SKM-1 treated with dmso at 0.1 percent for 144 hours (cell line): ENCODE data around the gene AKAP8L.

Experiments
- DNase-seq: peaks from one replicate; lab custom pipeline; 2025; ENCODE audit not compliant: unreplicated experiment; lab: John Stamatoyannopoulos, UW

Gene AKAP8L, protein sequence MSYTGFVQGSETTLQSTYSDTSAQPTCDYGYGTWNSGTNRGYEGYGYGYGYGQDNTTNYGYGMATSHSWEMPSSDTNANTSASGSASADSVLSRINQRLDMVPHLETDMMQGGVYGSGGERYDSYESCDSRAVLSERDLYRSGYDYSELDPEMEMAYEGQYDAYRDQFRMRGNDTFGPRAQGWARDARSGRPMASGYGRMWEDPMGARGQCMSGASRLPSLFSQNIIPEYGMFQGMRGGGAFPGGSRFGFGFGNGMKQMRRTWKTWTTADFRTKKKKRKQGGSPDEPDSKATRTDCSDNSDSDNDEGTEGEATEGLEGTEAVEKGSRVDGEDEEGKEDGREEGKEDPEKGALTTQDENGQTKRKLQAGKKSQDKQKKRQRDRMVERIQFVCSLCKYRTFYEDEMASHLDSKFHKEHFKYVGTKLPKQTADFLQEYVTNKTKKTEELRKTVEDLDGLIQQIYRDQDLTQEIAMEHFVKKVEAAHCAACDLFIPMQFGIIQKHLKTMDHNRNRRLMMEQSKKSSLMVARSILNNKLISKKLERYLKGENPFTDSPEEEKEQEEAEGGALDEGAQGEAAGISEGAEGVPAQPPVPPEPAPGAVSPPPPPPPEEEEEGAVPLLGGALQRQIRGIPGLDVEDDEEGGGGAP

DNA sequence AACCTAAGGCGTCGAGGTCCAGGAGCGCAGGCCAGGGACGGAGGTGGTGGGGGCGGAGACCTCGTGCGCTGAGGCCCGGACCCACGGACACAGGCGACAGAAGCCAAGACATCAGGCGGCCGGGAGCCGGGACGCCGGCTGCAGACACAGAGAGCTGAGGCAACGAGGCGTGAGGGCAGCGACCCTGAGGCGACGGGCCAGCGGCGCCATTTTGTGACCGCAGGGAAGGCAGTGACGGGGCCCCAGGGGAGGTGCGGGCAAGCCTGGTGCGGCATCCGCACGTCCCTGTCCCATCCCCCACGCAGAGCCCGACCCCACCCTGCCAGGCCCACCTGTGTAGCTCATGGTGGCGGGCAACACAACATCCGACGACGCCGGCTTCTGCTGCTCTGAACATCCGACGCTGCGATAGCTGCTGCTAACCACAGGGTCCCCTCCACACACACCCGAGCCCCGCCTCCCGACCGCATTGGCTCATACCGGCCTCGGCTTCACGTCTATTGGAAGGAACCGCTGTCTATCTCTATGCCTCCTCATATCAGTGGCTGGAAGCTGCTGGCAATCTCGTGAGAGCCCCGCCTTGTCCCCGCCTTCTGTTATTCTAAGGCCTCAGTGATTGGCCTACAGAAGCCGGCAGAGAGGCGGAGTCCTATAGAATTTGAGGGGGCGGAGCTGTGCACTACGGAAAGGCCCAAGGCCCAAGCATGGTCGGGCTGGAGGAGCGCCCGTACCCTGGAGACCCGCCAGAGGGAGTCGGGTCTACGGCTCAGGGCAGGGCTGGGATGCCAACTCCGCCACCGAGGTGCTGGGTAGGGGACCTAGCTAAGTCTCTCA lies at the start of gene AKAP8L:
TSS of gene AKAP8L (minus strand) at position 410 of the 834 bp plus-strand sequence. CDS start at position 345, 65 bp downstream.
- DNase-seq: peak; percentile 100

DNA sequence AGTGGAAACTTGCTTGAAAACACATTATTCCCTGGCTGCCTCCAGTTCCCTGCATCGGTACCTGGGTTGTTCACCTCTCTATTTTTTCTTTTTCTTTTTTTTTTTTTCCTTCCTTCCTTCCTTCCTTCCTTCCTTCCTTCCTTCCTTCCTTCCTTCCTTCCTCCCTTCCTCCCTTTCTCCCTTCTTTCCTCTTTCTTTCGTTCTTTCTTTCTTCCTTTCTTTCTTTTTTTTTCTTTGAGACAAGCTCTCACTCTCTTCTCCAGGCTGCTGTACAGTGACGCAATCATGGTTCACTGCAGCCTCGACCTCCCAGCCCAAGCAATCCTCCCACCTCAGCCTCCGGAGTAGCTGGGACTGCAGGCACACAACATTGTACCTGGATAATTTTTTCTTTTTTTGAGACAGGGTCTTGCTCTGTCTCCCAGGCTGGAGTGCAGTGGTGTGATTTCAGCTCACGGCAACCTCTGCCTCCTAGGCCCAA lies 49.0 kb upstream of the AKAP8L start:
- no peak for DNase-seq

DNA sequence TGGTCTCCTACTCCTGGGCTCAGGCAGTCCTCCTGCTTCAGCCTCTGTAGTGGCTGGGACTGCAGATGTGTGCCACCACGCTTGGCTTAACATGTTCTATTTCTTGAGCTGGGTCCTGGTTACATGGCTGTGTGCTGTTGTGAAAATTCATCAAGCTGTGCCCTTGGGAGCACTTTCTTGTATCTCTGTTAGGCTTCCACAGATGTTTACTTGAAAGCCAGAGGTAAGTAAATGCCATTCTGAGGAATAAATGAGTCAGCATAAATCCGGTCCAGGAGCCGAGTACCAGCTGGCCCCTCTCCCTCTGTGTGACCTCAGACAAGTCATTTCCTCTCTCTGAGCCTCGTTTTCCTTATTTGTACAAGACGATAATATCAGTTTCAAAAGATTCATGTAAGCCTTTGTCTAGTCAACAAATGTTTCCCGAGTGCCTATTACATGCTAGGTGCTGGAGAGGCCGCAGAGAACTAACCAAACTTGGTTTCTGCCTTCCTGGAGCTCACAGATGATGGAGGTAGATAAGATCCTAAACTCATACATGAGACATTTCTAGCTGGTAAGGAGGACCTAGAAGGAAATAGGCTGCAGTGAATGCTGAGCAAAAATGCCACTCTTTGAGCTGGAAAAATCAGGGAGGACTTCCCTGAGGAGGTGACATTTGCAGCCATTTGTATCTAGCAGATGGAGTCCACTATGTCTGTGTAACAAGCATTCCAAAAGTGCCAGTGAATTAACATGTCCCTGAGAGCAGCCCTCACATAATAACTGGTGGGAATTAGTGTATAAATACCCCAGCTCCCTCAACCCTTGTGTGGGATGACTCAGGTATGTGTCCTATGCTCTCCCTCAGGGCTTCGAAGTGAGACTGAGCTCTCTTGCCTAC lies 48.3 kb upstream of the AKAP8L start:
- DNase-seq: peak; percentile 37

DNA sequence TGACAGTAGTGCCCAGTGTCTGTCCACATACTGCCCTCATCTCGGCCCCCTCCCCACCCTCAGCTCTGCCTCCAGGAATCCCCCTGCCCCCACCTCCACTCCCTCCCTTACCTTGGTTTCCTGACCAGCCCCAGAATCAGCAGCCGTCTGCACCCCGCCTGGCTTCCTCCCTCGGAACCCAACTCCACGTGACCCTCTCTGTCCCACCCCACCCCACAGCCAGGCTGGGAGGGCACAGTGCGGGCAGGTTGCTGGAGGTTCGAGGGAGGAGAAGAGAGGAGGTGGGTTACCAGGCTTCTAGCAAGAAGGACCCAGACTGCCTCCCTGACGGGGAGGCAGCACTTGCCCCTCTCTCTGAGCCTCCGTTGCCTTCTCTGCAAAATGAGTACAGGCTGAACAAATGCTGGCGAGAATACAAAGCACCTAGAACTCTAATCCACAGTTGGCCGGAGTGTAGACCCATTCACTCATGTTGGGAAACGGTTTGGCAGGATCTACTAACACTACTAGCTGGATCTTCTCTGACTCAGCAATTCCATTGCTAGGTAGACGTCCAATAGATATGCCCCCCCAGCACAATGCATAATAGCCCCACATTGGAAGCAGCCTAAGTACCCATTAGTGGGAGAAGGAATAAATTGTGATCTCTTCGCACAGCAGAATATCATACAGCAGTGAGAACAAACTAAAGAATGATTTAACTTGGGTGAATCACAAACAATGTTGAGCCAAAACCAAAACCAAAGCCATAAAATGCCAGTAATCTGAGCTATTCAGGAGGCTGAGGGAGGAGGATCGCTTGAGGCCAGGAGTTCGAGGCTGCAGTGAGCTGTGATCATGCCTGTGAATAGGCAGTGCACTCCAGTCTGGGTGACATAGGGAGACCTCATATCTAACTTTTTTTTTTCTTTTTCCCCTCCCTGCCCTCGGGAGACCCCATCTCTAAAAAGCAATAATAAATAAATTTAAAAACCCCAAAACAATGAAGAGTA lies 45.9 kb upstream of the AKAP8L start, which contains the start of gene RASAL3:
TSS of gene RASAL3 (minus strand) at position 151 of the 992 bp plus-strand sequence. CDS start 186 bp downstream, outside the sequence.
- DNase-seq: peak; percentile 54

DNA sequence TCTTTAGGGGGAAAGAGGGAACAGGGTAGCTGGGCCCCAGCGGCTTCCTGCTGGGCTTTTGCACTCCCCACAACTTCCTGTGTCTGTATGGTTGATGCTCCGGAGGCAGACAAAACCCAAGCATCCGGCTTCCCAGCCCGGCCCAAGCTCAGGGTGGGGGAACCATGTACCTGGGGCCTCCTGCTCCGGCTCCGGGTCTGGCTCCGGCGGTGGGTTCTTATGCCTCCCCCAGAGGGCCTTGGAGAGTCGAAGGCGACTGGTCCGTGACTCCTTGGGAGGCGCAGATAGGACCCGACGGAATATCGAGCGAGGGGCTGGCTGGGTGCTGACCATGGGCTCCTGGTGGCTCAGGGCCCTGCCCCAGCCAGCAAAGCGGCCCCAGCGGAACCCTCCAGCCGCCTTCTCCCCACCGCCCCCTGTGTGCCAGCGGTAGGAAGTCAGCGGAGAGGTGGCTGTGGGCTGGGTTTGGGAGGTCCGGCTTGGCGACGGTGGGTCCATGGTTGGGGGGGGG lies 45.1 kb upstream of the AKAP8L start:
- DNase-seq: peak; percentile 70

DNA sequence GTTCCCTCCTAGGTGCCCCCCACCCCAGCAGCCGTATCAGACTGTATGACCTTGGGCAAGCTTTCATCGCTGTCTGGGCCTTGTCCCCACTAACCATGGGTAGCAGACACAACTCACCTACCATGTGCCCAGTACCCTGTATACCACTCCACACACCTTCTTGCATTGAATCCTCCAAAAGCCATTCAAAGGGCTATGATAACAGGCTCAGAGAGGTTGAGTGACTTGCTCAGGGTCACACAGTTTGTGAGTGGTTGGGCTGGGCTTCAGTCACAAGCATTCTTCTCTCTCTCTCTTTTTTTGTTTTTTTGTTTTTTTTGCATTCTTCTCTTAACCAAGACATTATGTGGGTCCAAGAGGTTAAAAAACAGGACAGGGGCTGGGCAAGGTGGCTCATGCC lies 42.9 kb upstream of the AKAP8L start:
- DNase-seq: no peak

DNA sequence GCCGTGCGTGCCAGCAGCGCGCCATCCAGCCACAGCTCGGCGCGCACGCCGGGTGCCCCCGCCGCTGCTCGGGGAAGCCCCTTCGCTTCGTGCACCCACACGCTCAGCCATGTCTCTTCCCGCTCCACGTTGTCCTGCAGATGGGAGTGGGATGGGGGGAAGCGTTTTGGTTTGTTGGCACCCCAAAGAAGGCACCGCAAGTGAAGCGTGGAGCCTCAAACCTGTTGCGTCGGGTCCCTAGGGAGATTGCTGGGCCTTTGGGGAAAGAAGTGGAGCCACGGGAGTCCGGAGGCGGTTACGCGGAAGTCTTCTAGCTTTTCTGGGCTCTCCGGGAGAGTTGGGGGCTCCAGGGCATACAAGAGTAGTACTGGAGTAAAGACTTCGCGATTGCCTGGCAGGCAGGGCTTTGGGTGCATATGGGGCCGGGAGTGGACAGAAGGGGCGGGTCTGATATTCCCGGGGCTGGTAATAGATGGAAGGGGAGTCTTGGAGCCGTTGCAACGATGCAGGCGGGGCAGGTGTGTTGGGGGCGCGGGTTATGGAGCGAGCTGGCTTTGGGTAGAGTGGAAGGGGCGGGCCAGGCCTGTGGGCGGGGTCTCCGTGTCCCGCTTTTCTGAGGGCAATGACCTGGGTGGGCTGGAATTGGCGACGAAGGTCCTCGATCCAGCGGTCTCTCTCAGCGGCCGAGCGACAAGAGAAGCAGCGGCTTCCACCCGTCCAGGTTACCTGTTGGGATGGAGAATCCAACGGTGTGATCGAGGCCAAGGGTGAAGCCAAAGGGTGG lies 39.1 kb upstream of the AKAP8L start:
- DNase-seq: no peak

DNA sequence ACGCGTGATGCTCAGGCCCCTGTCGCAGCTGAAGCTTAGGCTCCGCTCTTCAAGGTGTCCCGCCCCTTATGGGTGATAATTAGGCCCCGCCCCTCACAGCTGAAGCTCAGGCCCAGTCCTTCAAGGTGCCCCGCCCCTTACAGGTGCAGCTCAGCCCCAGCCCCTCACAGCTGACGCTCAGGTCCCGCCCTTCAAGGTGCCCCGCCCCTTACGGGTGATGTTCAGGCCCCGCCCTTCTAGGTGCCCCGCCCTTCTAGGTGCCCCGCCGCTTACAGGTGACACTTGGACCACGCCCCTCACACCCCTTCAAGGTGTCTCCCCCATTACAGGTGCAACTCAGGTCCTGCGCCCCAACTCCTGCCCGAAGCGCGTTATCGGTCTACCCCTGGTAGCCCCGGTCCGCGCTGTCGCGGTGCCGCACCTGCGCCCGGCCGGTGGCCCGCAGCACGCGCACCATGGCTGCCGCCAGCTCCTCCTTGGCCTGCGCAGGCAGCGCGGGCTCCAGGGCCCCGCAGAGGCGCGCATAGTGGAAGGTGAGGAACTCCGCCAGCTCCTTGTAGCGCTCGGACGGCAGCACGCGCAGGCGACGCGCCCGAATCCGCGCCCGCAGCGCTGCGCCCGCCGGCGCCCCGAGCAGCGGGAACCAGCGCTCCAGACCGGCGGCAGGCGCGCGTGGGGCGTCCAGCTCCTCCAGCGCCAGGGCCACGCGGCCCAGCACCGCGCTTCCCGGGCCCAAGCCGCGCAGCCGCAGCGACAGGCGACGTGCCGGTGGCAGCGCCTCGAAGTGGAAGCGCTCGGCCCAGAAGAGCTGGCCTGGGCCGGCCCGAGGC lies 38.3 kb upstream of the AKAP8L start:
- DNase-seq: no peak

DNA sequence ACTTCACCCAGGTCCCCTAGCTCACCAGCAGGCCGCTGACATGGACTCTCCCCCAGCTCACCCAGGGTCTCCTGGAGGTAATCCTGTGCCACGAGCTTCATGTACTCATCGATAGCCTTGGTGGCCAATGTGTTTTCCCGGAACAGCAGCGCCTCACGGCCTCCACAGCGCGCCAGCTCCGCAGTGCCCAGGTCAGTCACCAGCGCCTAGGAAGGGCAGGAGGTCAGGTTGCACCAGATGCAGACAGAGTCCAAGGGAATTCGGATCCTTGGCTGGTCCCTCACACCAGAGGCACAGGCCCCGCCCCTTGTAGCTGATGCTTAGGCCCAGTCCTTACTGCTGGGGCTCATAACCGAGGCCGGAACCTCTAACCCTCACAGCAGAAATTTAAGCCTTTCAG lies 37.7 kb upstream of the AKAP8L start:
- no peak for DNase-seq

DNA sequence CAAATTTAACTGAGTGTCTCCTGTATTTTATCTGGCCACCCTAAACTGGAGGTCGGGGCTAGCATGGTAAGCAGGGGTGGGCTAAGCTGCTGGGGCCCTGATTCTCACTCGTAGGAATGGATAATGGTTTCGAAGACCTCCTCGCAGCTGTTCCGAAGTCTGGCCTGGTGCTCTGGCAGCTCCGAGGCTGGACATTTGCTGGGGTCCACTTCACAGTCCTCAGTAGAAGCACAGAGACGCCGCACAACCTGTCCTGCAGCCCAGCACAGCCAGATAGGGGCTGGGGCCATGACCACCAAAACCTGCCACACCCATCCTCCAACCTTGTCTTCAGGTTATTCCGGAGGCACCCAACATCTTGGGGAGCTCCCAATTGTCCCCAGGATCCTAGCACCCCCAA lies 37.2 kb upstream of the AKAP8L start:
- DNase-seq: no peak

DNA sequence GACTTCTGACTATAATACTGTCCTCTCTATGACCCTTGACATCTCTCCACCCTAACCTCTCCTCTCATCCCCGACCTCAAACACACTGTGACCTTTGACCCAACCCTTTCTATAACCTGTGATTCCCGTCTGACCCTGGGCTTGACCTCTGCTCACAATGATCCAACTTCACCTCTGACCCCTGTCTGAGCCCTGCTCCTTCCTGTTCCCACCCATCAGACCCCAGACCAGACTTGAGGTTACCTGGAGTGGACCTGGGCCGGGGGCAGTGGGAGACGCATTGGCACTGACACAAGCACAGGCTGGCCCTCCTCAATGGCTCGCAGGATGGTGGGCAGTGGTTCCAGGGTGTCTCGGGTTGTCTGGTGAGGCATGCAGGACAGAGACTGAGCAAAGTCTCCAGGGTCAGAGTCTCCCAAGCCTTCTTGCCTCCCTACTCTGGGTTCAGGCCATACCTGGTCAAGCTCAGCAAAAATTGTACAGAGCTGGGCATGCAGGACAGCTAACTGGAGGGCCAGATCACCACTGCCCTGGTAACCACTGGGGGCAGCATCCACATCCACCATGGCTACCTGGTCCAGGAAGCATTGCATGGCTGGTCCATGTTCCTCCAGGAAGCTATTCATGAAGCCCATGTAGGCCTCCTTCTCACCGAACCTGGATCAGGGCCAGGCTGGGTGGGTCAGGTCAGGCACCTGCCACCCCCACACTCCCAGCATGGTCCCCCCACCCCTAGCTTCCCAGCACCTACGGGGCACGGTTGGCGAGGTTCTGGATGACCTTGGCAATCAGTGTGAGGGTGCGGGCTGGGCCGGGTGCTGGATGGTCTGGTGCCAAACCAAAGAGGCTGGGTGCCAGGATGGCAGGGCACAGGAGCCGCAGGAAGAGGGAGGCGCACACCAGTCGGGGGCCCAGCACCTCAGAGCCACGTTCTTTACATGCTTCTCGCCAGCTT lies 35.4 kb upstream of the AKAP8L start:
- DNase-seq: no peak

DNA sequence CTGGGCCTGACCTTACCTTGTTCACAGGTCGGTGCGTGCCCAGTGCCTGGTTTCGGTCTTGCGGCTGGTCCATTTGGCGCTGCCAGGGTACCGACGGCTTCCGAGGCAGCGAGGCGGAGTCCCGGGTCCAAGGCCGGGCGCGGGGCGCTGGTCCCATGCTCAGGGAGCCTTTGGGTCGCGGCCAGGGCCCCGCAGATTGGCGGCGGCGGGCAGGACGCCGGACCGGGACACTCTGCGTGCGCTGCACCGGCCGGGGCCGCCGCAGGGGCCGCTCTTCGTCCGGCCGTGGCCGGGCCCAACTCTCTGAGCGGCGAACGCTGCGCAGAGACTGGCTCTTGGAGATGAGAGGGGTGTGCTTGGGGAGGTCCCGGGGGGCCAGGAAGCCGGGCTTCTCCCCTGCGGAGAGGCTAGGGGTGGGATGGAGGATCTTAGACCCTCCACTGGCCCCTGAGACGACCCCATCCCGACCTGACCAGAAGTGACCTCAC lies 34.3 kb upstream of the AKAP8L start:
- no peak for DNase-seq

DNA sequence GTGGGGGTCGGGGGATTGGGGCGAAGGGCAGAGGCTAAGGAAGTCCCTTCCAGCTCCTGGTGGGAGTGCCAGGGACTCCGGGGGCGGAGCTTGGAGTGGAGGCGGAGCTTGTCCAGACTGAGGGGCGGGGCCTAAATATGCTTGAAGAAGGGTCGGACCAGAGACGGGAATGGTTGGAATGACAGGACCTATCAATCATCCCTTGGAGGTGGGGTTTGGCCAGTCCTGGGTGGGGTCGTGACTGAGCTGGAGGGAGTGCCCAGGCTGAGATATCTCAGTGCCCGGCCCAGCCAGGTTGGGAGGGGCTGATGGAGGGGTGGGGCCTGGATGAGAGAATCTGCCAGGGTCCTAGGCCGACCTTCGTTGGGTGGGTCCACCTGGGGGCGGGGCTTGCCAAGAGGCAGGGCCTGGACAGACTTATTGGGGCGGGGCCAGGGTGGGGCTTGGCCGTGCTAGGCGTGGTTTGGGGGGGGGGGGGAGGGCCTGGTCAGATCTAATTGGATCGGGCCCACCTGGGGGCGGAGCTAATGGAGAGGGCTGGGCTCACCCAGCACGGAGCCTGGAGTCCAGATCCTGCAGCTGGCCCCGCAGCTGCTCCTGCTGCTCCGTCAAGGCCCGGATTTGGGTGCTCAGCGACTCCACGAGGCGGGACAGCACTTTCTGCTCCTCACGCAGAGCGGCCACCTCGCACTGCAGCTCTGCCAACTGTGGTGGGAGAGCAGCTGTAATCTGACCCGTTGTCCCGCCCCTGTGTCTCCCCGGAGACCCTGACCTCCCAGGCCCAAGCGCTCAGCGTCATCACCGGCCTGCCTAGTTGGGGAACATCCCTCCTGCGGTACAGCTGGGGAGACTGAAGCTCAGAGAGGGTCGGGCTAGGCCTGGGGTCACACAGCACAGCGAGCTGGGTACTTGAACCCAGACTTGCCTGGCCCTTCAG lies 33.6 kb upstream of the AKAP8L start:
- DNase-seq: peak; percentile 30

DNA sequence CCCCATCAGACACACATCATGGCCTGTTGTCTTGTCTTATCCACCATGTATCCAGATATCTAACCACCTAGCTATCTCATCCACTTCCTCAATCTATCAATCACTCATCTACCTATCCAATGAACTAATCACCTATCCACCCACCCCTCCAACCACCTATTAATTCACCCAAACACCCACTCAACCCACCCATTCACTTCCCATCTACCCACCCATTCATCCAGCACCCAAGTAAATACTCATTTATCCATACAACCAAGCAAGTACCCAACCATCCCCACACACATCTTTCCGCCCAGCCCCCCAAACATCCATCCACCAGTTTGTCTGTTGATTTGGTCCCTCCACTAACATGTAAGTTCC lies 31.7 kb upstream of the AKAP8L start:
- no peak for DNase-seq
